ENCODE results near the gene PHETA2.
"Not testable (repeated sequence)": the region's sequence is repeated elsewhere in the genome, so short reads cannot be mapped to it uniquely, and the experiment has no call there.

PHETA2 gene

GRCh38 chr22:42078469-42079318 lies 4.6 kb downstream of the PHETA2 start:
- Mint-ChIP-seq H3K27me3 (no peaks in the 10 kb centered on the region), H3K4me1 (peaks cover 34% of the 10 kb centered on the region), H3K9me3 (no peaks in the 10 kb centered on the region), H3K36me3 (peaks cover 7% of the 10 kb centered on the region), H3K4me3 (peak overlapping the region; percentile 99), H3K27ac (peak overlapping the region; percentile 96)

GRCh38 chr22:42079319-42080251 lies 5.5 kb downstream of the PHETA2 start, which contains the start of gene SMDT1:
SMDT1 (plus strand) TSS chr22:42079700; CDS start chr22:42079769, 69 bp downstream.
- H3K27ac Mint-ChIP-seq = peak within 1 kb of the TSS; percentile 96
- H3K9me3 Mint-ChIP-seq = no peaks in the 10 kb centered on the region
- H3K4me3 Mint-ChIP-seq = peak within 1 kb of the TSS; percentile 99
- peaks cover 10% of the 10 kb centered on the region for H3K36me3 Mint-ChIP-seq
- no peaks in the 10 kb centered on the region for H3K27me3 Mint-ChIP-seq
- H3K4me1 Mint-ChIP-seq = peaks cover 33% of the 10 kb centered on the region

GRCh38 chr22:42080287-42080686 lies 6.2 kb downstream of the PHETA2 start:
- H3K4me1 Mint-ChIP-seq = peaks cover 28% of the 10 kb centered on the region
- peaks cover 12% of the 10 kb centered on the region for H3K36me3 Mint-ChIP-seq
- no peaks in the 10 kb centered on the region for H3K9me3 Mint-ChIP-seq
- H3K27me3 Mint-ChIP-seq = no peaks in the 10 kb centered on the region
- peak overlapping the region; percentile 99 for H3K4me3 Mint-ChIP-seq
- H3K27ac Mint-ChIP-seq = peak overlapping the region; percentile 96

DNA sequence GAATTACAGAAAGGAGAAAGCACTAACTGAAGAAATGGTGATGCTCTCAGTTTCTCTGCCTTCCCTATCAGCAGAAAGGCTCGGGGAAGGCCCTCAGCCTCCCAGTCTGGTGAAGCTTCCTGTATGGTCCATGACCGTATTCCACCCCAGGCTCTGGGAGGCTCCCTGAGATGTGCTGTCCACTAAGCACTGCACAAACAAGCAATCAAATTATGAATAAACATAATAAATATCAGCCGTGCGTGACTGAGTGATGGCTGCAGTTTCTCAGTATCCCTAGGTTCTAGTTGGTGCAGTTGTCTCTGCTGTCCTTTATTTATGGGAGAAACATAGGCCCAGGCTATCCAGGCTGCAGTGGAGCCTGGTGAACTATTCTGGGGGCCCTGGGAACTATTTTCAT lies 9.1 kb downstream of the PHETA2 start:
- Mint-ChIP-seq H3K9me3 (no peaks in the 10 kb centered on the region), H3K4me1 (peaks cover 32% of the 10 kb centered on the region), H3K27ac (no peak overlapping the region), H3K36me3 (peaks cover 13% of the 10 kb centered on the region), H3K27me3 (no peaks in the 10 kb centered on the region), H3K4me3 (no peak overlapping the region)

- H3K9me3 Mint-ChIP-seq = no peaks in the 10 kb centered on the region
- no peak overlapping the region for H3K4me3 Mint-ChIP-seq
- no peaks in the 10 kb centered on the region for H3K27me3 Mint-ChIP-seq
- H3K4me1 Mint-ChIP-seq = peaks cover 38% of the 10 kb centered on the region
- no peak overlapping the region for H3K27ac Mint-ChIP-seq
- H3K36me3 Mint-ChIP-seq = peaks cover 20% of the 10 kb centered on the region
Observed at GRCh38 chr22:42084874-42085273, 10.8 kb downstream of the PHETA2 start.

DNA sequence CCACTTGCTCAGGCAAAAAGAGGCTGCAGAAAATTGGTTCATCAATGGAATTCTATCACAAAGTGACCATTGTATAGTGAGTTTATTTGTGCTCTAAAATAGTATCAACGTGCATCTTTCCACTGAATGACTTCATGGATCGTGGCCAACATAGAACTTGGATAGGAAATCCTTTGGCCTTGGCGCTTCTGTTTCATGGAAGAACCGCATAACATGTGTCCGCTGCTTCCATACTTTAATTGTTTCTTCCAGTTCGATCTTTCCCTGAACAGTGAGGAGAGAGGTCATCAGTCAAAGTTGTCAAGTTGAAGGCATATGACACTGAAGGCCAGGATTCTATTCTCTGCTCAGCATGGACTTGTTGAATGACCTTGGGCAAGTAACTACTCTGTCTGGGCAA lies 12.0 kb downstream of the PHETA2 start:
- Mint-ChIP-seq H3K36me3 (peaks cover 23% of the 10 kb centered on the region), H3K27me3 (no peaks in the 10 kb centered on the region), H3K27ac (no peak overlapping the region), H3K4me1 (peaks cover 35% of the 10 kb centered on the region), H3K9me3 (no peaks in the 10 kb centered on the region), H3K4me3 (no peak overlapping the region)

- Mint-ChIP-seq H3K4me1 (peaks cover 40% of the 10 kb centered on the region), H3K36me3 (peaks cover 9% of the 10 kb centered on the region), H3K27ac (peak within 1 kb of the TSS; percentile 99), H3K4me3 (peak within 1 kb of the TSS; percentile 97), H3K9me3 (no peaks in the 10 kb centered on the region), H3K27me3 (no peaks in the 10 kb centered on the region)
Observed at GRCh38 chr22:42090596-42091454, 16.8 kb downstream of the PHETA2 start, which contains the start of gene NDUFA6. NDUFA6 (minus strand) TSS chr22:42090772; CDS start chr22:42090744, 28 bp downstream.

- Mint-ChIP-seq H3K4me1 (peaks cover 40% of the 10 kb centered on the region), H3K27me3 (no peaks in the 10 kb centered on the region), H3K9me3 (no peaks in the 10 kb centered on the region), H3K27ac (peak overlapping the region; percentile 55), H3K36me3 (peaks cover 9% of the 10 kb centered on the region), H3K4me3 (peak overlapping the region; percentile 97)
Observed at GRCh38 chr22:42091455-42091782, 17.4 kb downstream of the PHETA2 start.

GRCh38 chr22:42101199-42101598 lies 27.2 kb downstream of the PHETA2 start:
- no peak overlapping the region for H3K4me3 Mint-ChIP-seq
- no peaks in the 10 kb centered on the region for H3K9me3 Mint-ChIP-seq
- H3K36me3 Mint-ChIP-seq = peaks cover 21% of the 10 kb centered on the region
- H3K4me1 Mint-ChIP-seq = no peaks in the 10 kb centered on the region
- H3K27ac Mint-ChIP-seq = no peak overlapping the region
- H3K27me3 Mint-ChIP-seq = no peaks in the 10 kb centered on the region

- peaks cover 32% of the 10 kb centered on the region for H3K36me3 Mint-ChIP-seq
- H3K4me3 Mint-ChIP-seq, H3K9me3 Mint-ChIP-seq, H3K27me3 Mint-ChIP-seq, H3K27ac Mint-ChIP-seq, H3K4me1 Mint-ChIP-seq: not testable (repeated sequence)
Observed at GRCh38 chr22:42104332-42104860, 30.3 kb downstream of the PHETA2 start.

- Mint-ChIP-seq H3K9me3 (no peaks in the 10 kb centered on the region), H3K4me1 (no peaks in the 10 kb centered on the region), H3K27ac (no peak overlapping the region), H3K4me3 (no peak overlapping the region), H3K36me3 (peaks cover 19% of the 10 kb centered on the region), H3K27me3 (no peaks in the 10 kb centered on the region)
Observed at GRCh38 chr22:42108848-42109247, 34.8 kb downstream of the PHETA2 start.

DNA sequence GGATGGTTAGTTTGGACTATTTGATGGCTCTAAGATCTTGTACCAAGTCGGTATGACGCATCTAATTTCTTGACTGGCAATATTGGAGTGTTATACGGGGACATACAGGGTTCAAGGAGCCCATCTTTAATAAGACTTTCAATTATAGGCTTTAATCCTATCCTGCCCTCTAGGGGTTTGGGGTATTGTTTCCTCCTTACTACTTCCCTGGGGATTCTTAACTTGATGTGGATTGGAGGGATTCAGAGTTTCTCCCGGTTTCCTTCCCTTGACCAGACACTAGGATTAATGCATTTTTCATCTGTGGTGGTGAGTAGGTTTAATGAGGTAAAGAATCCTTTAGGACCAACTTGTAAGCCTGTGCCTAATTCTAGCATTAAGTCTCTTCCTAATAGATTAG lies 37.8 kb downstream of the PHETA2 start:
- H3K36me3 Mint-ChIP-seq = peaks cover 18% of the 10 kb centered on the region
- H3K27me3 Mint-ChIP-seq = no peaks in the 10 kb centered on the region

GRCh38 chr22:42112793-42113192 lies 38.7 kb downstream of the PHETA2 start:
- not testable (repeated sequence) for H3K4me1 Mint-ChIP-seq, H3K27me3 Mint-ChIP-seq, H3K27ac Mint-ChIP-seq, H3K9me3 Mint-ChIP-seq, H3K4me3 Mint-ChIP-seq
- H3K36me3 Mint-ChIP-seq = peaks cover 14% of the 10 kb centered on the region

More for the DNA sequence above, 37.8 kb downstream of the PHETA2 start:
- H3K9me3 Mint-ChIP-seq = no peaks in the 10 kb centered on the region
- no peak overlapping the region for H3K27ac Mint-ChIP-seq
- H3K4me3 Mint-ChIP-seq = no peak overlapping the region
- no peaks in the 10 kb centered on the region for H3K4me1 Mint-ChIP-seq

GRCh38 chr22:42114721-42115120 lies 40.7 kb downstream of the PHETA2 start:
- peaks cover 15% of the 10 kb centered on the region for H3K4me1 Mint-ChIP-seq
- peaks cover 8% of the 10 kb centered on the region for H3K36me3 Mint-ChIP-seq
- H3K27ac Mint-ChIP-seq = no peak overlapping the region
- no peak overlapping the region for H3K4me3 Mint-ChIP-seq
- H3K27me3 Mint-ChIP-seq = no peaks in the 10 kb centered on the region
- no peaks in the 10 kb centered on the region for H3K9me3 Mint-ChIP-seq

DNA sequence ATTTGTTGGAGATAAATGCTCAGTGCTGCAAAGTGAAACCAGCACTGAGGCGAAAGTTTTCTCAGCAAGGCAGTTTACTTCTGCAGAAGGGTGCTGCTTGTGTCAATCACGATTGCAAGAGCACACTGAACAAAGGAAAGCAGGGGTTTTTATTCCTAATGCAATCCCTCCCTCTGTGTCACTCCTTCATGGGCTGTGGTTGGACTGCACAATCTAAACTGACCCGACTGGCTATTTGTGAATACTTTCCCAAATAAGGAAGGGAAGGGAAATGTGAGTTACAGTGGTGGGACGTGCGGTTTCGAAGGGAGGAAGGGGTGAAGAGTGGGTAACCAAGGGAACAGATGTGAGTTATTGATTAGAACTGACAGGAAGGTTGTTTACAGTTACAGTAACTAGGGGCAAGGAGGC lies 41.4 kb downstream of the PHETA2 start:
- H3K4me1 Mint-ChIP-seq = peaks cover 22% of the 10 kb centered on the region
- not testable (repeated sequence) for H3K9me3 Mint-ChIP-seq, H3K27me3 Mint-ChIP-seq, H3K4me3 Mint-ChIP-seq, H3K27ac Mint-ChIP-seq, H3K36me3 Mint-ChIP-seq

Data from activated naive CD4-positive, alpha-beta T cell treated with anti-CD3 and anti-CD28 coated beads, Interleukin-2, amount 50 U/mL, for 24 hours (primary cell).